ENCODE data around the gene GK. TPM values are rescaled to one million over a fixed set of nuclear protein-coding genes. Genes with fewer than 3 reads are reported as not detected.
A peak's percentile ranks its signal among the peaks of the same experiment; 100 is the strongest.
"Not testable (repeated sequence)": the region's sequence is repeated elsewhere in the genome, so short reads cannot be mapped to it uniquely, and the experiment has no call there.

Gene GK
- total RNA-seq, 1 donor from 2014 or later = 28.2 TPM

DNA sequence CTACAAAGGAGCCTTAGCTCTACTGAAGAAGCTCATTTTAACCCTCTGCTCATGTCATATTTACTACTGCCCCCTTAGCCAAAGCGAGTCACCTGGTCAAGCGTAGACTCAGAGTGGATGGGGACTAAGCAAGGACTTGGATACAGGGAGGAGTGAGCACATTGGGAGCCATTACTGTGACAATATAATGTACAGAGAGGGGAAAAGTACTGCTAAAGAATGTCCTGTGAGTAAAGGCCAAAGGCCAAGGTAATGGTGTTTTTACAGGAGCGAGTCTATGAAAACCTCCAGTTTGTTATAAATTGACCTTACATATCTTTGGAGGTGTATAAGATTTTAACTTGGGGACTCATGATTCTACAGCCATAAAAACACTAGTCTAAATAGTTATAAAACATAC, 10.6 kb upstream of the GK start:
- Mint-ChIP-seq H3K4me3 (no peak overlapping the region), H3K27ac (no peak overlapping the region), H3K4me1 (ENCODE audit: unreplicated experiment) (no peaks in the 10 kb centered on the region), H3K36me3 (no peaks in the 10 kb centered on the region), H3K9me3 (no peaks in the 10 kb centered on the region), H3K27me3 (no peaks in the 10 kb centered on the region)
- DNase-seq (ENCODE audit: extremely low spot score, unreplicated experiment) = no peak
- TF ChIP-seq, protein P1, sequence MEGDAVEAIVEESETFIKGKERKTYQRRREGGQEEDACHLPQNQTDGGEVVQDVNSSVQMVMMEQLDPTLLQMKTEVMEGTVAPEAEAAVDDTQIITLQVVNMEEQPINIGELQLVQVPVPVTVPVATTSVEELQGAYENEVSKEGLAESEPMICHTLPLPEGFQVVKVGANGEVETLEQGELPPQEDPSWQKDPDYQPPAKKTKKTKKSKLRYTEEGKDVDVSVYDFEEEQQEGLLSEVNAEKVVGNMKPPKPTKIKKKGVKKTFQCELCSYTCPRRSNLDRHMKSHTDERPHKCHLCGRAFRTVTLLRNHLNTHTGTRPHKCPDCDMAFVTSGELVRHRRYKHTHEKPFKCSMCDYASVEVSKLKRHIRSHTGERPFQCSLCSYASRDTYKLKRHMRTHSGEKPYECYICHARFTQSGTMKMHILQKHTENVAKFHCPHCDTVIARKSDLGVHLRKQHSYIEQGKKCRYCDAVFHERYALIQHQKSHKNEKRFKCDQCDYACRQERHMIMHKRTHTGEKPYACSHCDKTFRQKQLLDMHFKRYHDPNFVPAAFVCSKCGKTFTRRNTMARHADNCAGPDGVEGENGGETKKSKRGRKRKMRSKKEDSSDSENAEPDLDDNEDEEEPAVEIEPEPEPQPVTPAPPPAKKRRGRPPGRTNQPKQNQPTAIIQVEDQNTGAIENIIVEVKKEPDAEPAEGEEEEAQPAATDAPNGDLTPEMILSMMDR (conservative IDR thresholded peaks at IDR 0.05) = no peak

DNA sequence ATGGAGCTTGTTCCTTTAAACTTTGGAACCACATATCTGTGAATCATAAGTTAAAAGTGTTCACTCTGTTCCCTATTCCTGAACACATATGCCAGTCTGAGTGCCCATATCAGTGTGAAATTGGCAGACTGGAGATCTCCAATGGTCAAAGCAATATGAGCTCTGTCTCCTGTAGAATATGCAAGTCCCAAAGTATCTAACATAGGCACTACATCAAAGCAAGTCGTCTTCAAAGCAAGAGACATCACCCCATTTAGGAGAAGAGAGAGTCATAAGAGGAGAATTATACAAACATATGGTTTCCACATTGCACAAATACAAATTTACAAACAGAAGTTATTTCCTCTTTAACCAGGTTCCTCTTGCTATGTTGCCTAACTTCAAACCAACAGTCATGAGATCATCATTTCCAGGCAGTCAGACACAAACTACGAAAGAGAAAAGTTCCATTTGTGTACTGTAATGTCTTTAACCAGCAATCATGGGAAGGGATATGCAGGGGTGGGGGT, 9.9 kb upstream of the GK start:
- H3K9me3 Mint-ChIP-seq = no peaks in the 10 kb centered on the region
- H3K36me3 Mint-ChIP-seq = no peaks in the 10 kb centered on the region
- TF ChIP-seq, protein P1 (conservative IDR thresholded peaks at IDR 0.05) = no peak
- no peak for DNase-seq (ENCODE audit: extremely low spot score, unreplicated experiment)
- H3K27ac Mint-ChIP-seq = no peak overlapping the region
- H3K4me3 Mint-ChIP-seq = no peak overlapping the region
- H3K27me3 Mint-ChIP-seq = no peaks in the 10 kb centered on the region
- no peaks in the 10 kb centered on the region for H3K4me1 Mint-ChIP-seq (ENCODE audit: unreplicated experiment)

DNA sequence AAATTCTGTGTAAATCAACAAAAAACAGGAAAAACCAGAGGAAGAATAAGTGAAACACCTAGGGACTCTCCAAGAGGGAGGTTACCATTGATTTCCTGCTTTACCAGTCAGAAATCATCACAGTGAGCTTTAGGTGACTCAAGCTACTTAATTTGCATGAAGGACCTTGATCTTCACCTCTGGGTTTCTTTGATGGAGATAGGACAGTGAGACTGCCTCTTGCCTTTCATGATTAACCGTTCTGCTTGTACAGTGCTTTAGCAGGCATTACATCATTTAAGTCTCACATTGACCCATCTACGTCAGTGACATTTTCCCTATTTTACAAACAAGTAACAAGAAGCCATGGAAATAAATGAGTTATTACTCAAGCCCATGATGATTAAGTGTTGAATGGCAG, 3.4 kb upstream of the GK start:
- no peak overlapping the region for H3K4me3 Mint-ChIP-seq
- H3K27me3 Mint-ChIP-seq = no peaks in the 10 kb centered on the region
- no peak for DNase-seq (ENCODE audit: extremely low spot score, unreplicated experiment)
- TF ChIP-seq, protein P1 (conservative IDR thresholded peaks at IDR 0.05) = no peak
- H3K27ac Mint-ChIP-seq = peak overlapping the region; percentile 40
- no peaks in the 10 kb centered on the region for H3K9me3 Mint-ChIP-seq
- no peaks in the 10 kb centered on the region for H3K36me3 Mint-ChIP-seq
- H3K4me1 Mint-ChIP-seq (ENCODE audit: unreplicated experiment) = peaks cover 5% of the 10 kb centered on the region

DNA sequence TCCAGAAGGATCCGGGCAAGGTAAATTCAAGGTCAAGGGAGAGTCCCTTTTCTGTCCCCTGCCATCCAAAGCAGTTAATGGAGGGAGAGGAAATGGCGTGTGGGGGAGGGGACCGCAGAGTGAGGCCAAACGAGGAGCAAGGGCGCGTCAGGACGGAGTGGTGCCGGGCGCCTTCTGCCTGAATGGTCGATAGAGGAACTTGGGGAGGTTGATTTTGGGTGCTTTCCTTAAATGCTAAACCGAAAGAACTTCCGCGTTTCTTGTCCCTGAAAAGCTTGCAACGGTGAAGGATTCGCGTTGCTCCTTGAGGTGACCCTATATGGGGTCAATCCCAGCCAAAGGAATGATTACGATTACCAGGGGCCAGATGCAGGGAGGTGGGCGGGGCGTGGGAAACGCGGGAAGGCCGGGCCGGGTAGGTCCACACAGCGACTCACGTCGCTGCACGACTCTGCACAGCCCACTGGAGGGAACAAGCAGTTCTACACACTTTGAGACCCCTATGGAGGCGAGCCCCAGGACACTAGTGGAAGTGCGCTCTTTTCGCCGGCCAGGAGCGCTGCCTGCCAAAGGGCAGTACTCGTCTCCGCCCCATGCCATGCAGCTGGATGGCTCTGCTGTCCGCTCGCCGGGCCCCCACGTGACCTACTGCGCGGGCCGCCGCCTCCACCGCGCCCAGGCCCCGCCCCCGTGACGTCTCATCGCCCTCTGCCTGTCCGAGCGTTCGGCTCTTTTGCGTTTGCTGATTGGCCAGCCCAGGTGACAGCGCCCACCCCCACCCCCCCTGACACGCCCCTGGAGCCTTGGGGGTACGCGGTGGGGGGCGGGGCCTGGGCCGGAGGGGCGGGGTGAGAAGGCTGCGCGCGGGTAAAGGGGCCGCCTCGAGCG, 452 bp upstream of the GK start:
- H3K36me3 Mint-ChIP-seq = no peaks in the 10 kb centered on the region
- H3K27ac Mint-ChIP-seq = peak overlapping the region; percentile 94
- H3K27me3 Mint-ChIP-seq = no peaks in the 10 kb centered on the region
- H3K4me3 Mint-ChIP-seq = peak overlapping the region; percentile 96
- TF ChIP-seq, protein P1 (conservative IDR thresholded peaks at IDR 0.05) = peak; percentile 15
- H3K4me1 Mint-ChIP-seq (ENCODE audit: unreplicated experiment) = peaks cover 9% of the 10 kb centered on the region
- no peaks in the 10 kb centered on the region for H3K9me3 Mint-ChIP-seq
- peak; percentile 99 for DNase-seq (ENCODE audit: extremely low spot score, unreplicated experiment)

DNA sequence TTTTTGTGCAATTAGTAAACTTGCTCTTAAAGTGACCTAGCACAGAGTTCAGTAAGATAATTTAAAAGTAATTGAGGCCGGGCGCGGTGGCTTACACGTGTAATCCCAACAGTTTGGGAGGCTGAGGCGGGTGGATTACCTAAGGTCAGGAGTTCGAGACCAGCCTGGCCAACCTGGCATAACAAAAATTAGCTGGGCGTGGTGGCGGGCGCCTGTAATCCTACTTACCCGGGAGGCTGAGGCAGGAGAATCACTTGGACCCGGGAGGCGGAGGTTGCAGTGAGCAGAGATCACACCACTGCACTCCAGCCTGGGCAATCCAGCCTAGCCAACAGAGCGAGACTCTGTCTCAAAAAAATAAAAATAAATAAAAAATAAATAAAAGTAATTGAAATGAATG, 1.2 kb downstream of the GK start:
- not testable (repeated sequence) for H3K9me3 Mint-ChIP-seq; DNase-seq (ENCODE audit: extremely low spot score, unreplicated experiment); H3K36me3 Mint-ChIP-seq; H3K27me3 Mint-ChIP-seq; H3K4me1 Mint-ChIP-seq (ENCODE audit: unreplicated experiment)
- H3K27ac Mint-ChIP-seq = peak overlapping the region; percentile 81
- peak overlapping the region; percentile 96 for H3K4me3 Mint-ChIP-seq

DNA sequence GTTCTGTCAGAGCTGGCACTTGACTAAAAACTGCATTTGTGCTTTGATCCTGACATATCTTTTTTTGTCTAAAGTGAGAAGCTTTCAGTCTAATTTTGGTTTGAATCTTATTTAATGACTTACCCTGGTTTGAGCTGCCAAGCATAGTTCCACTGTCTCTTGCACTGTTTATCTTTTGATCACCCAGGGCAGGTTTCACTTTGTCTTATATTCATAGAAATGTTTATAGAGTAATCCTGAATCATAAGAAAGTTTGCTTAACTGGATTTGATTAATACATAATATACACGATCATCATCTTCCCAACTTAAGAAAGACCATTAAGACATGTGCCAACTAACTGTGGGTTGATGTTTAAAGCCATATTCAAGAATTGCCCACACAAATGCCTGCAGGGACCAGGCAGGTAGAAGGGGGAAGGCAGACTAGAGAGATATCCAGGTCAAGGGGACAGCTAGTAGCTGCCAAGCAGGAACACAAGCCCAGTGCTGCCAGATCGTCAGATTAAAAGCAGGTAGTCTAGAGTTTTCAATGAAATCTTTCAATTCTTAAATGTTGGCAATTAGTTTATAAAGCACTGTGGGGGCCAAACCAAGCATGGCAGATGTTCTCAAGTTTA, 1.9 kb downstream of the GK start:
- Mint-ChIP-seq H3K27ac (peak overlapping the region; percentile 84), H3K4me1 (ENCODE audit: unreplicated experiment) (peaks cover 9% of the 10 kb centered on the region), H3K4me3 (peak overlapping the region; percentile 73), H3K9me3 (no peaks in the 10 kb centered on the region), H3K27me3 (no peaks in the 10 kb centered on the region), H3K36me3 (peaks cover 4% of the 10 kb centered on the region)
- DNase-seq (ENCODE audit: extremely low spot score, unreplicated experiment) = no peak
- TF ChIP-seq, protein P1 (conservative IDR thresholded peaks at IDR 0.05) = no peak

Measured in type B pancreatic cell (in vitro differentiated cells).